ENCODE measurements around the gene TP73.

- no peak for TF ChIP-seq POLR2A (IDR thresholded peaks at IDR 0.05)
- no peak for TF ChIP-seq CTCF (IDR thresholded peaks at IDR 0.05)
Observed at GRCh38 chr1:3759164-3759563, 106.8 kb downstream of the TP73 start.
